ENCODE results near the gene PAX8. TPM values are rescaled to one million over a fixed set of nuclear protein-coding genes. Genes with fewer than 3 reads are reported as not detected.

PAX8 gene
- total and polyA plus RNA-seq, 2 of the 13 experiments (the other 11 are each of a cell fraction or from before 2014, with no cell fraction given), result 1.5 to 8.8 TPM

DNA sequence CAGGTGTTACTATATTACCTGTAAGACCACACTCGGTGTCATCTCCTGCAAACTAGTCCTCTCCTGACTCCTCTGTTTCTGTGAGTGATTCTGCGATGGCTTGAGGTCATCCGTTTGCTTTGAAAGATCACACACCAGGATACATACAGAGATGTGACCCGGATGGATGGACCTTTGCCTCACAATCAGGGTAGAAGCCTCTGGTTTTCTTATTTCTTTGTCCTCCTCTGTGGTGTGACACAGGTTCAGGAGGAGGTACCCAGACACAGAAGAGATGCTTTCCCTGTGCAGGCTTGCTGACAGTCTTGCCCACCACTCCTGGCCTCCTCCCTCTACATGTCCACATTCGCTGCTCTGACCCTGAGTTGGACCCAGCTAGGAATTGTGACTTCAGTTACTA is 70.3 kb downstream of the PAX8 start:
- Histone ChIP-seq H3K9ac (ENCODE audit: insufficient read depth, low read depth, low read length) (no peak overlapping the region), H3K4me3 (replicated peaks in 1 of 3; ENCODE audit: insufficient read depth in 1 of 3, low read depth in 2 of 3, low read length in 3 of 3) (no peak overlapping the region), H4K20me1 (ENCODE audit: insufficient read depth, low read length) (no peaks in the 10 kb centered on the region), H2AFZ (ENCODE audit: low read length) (no peak overlapping the region), H3K79me2 (ENCODE audit: insufficient read depth, low read length) (no peaks in the 10 kb centered on the region), H3K9me3 (ENCODE audit: low read length) (no peaks in the 10 kb centered on the region), H3K27ac (ENCODE audit: extremely low read length, insufficient read depth, low read length) (no peak overlapping the region), H3K27me3 (ENCODE audit: control insufficient read depth in 1 of 2, insufficient read depth in 2 of 2, low read length in 2 of 2) (no peaks in the 10 kb centered on the region), H3K4me2 (ENCODE audit: low read depth, low read length) (no peak overlapping the region), H3K4me1 (ENCODE audit: insufficient read depth, low read length) (peaks cover 66% of the 10 kb centered on the region), H3K36me3 (replicated peaks in 1 of 2; ENCODE audit: control insufficient read depth in 1 of 2, insufficient read depth in 2 of 2, low read length in 2 of 2) (no peaks in the 10 kb centered on the region)
- FAIRE-seq, result no peak
- DNase-seq (ENCODE audit: low spot score), result no peak
- ChIA-PET CTCF (ENCODE audit: low intra/inter-chr PET ratio, low total read pairs) (no interaction called here), POLR2A (no interaction called here)
- intact Hi-C loops (cut with micrococcal nuclease; ENCODE audit: unreplicated experiment) (no loop called here), in situ Hi-C loops (cut with HindIII; ENCODE audit: extremely low pct_ligation_motif_present, low pct_unique_long_range_greater_than_20kb) (loop anchor here (5.0 kb wide), 1 partner anchor 39 kb away; no protein-coding TSS in a partner anchor)
- BruUV-seq (replicated peaks), result no TSS peak
- no peak for ATAC-seq
- 61% methylated on average over 5 of the region's 5 CpGs for WGBS (ENCODE audit: low lambda C conversion rate)
- TF ChIP-seq ZNF605 (CRISPR knock-in tag; IDR thresholded peaks at IDR 0.05) (no peak), REPIN1 (CRISPR knock-in tag; IDR thresholded peaks at IDR 0.05; ENCODE audit: borderline replicate concordance, low read depth) (no peak), KLF16 (CRISPR knock-in tag; IDR thresholded peaks at IDR 0.05) (no peak), CBFB (CRISPR knock-in tag; IDR thresholded peaks at IDR 0.05) (no peak), BCL3 (CRISPR knock-in tag; IDR thresholded peaks at IDR 0.05) (no peak), ISL2 (CRISPR knock-in tag; IDR thresholded peaks at IDR 0.05) (no peak), KAT8 (CRISPR knock-in tag; IDR thresholded peaks at IDR 0.05) (no peak), RBM39 (IDR thresholded peaks at IDR 0.05; ENCODE audit: low read depth, low read length, poor library complexity, severe bottlenecking) (no peak), ZBTB2 (CRISPR knock-in tag; IDR thresholded peaks at IDR 0.05; ENCODE audit: low read depth) (no peak), SRF (IDR thresholded peaks at IDR 0.05; ENCODE audit: low read depth, low read length) (no peak), ATF2 (CRISPR knock-in tag; IDR thresholded peaks at IDR 0.05) (no peak), ZNF484 (CRISPR knock-in tag; IDR thresholded peaks at IDR 0.05; ENCODE audit: borderline replicate concordance, low read depth) (no peak), IKZF1 (IDR thresholded peaks at IDR 0.05) (no peak), ZNF44 (CRISPR knock-in tag; IDR thresholded peaks at IDR 0.05) (no peak), KLF15 (CRISPR knock-in tag; IDR thresholded peaks at IDR 0.05; ENCODE audit: borderline replicate concordance) (no peak), HDAC1 (CRISPR knock-in tag; IDR thresholded peaks at IDR 0.05) (no peak)
- TF ChIP-seq, protein P1, sequence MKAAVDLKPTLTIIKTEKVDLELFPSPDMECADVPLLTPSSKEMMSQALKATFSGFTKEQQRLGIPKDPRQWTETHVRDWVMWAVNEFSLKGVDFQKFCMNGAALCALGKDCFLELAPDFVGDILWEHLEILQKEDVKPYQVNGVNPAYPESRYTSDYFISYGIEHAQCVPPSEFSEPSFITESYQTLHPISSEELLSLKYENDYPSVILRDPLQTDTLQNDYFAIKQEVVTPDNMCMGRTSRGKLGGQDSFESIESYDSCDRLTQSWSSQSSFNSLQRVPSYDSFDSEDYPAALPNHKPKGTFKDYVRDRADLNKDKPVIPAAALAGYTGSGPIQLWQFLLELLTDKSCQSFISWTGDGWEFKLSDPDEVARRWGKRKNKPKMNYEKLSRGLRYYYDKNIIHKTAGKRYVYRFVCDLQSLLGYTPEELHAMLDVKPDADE (CRISPR knock-in tag; IDR thresholded peaks at IDR 0.05), result no peak
- TF ChIP-seq, protein P2, sequence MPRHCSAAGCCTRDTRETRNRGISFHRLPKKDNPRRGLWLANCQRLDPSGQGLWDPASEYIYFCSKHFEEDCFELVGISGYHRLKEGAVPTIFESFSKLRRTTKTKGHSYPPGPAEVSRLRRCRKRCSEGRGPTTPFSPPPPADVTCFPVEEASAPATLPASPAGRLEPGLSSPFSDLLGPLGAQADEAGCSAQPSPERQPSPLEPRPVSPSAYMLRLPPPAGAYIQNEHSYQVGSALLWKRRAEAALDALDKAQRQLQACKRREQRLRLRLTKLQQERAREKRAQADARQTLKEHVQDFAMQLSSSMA (CRISPR knock-in tag; IDR thresholded peaks at IDR 0.05), result no peak
